GM21737 (cell line): ENCODE measurements around the gene HSD11B1L.
"Not testable (repeated sequence)": the region's sequence is repeated elsewhere in the genome, so short reads cannot be mapped to it uniquely, and the experiment has no call there.

Experiments
- ATAC-seq: cut with Tn5 transposase; IDR thresholded peaks from one replicate; pipeline ENCODE4 v1.9.1; 2021; ENCODE audit warnings: mild to moderate bottlenecking, moderate library complexity; ENCODE audit not compliant: unreplicated experiment

Gene HSD11B1L

GRCh38 chr19:5697890-5698634 is 17.2 kb downstream of the HSD11B1L start:
- no peak for ATAC-seq

- no peak for ATAC-seq
Measured at GRCh38 chr19:5698635-5699422, 18.0 kb downstream of the HSD11B1L start.

GRCh38 chr19:5700455-5701092 is 19.7 kb downstream of the HSD11B1L start:
- no peak for ATAC-seq

GRCh38 chr19:5702053-5702410 is 21.2 kb downstream of the HSD11B1L start:
- ATAC-seq, result not testable (repeated sequence)

GRCh38 chr19:5703819-5704818 is 23.3 kb downstream of the HSD11B1L start:
- ATAC-seq, result no peak

- no peak for ATAC-seq
Measured at GRCh38 chr19:5705552-5705951, 24.7 kb downstream of the HSD11B1L start.

GRCh38 chr19:5706876-5707573 is 26.2 kb downstream of the HSD11B1L start:
- ATAC-seq, result no peak

- ATAC-seq, result no peak
Measured at GRCh38 chr19:5707576-5708575, 27.0 kb downstream of the HSD11B1L start.

- ATAC-seq, result no peak
Measured at GRCh38 chr19:5711025-5711424, 30.2 kb downstream of the HSD11B1L start.

GRCh38 chr19:5711713-5712161 is 30.9 kb downstream of the HSD11B1L start:
- ATAC-seq, result no peak

GRCh38 chr19:5713228-5713627 is 32.4 kb downstream of the HSD11B1L start:
- ATAC-seq, result no peak

- no peak for ATAC-seq
Measured at GRCh38 chr19:5714816-5715215, 34.0 kb downstream of the HSD11B1L start.

- no peak for ATAC-seq
Measured at GRCh38 chr19:5717215-5717935, 36.5 kb downstream of the HSD11B1L start.

GRCh38 chr19:5718037-5718578 is 37.3 kb downstream of the HSD11B1L start:
- no peak for ATAC-seq

- ATAC-seq, result no peak
Measured at GRCh38 chr19:5718579-5719273, 37.9 kb downstream of the HSD11B1L start.

GRCh38 chr19:5719274-5719960 is 38.6 kb downstream of the HSD11B1L start:
- peak; percentile 9 for ATAC-seq
